CD4-positive, alpha-beta T cell (primary cell): ENCODE results near the gene PRKN. TPM values are rescaled to one million over a fixed set of nuclear protein-coding genes. Genes with fewer than 3 reads are reported as not detected.

Experiments
- ATAC-seq: fragments of 200-7000 bp; cut with Tn5 transposase; one replicate; pipeline ENCODE4 v1.10.0; 2022; ENCODE audit warnings: mild to moderate bottlenecking; ENCODE audit not compliant: poor library complexity
- CTCF ChIA-PET: fragments of 350-600 bp; sonication (Branson Sonifier 250); formaldehyde crosslinking; loops from one replicate; lab custom pipeline; 2021; ENCODE audit warnings: antibody characterized with exemption, inconsistent platforms; lab: Charles Lee
- POLR2A ChIA-PET: fragments of 350-600 bp; sonication (Branson Sonifier 250); formaldehyde crosslinking; loops from one replicate; lab custom pipeline; 2021; ENCODE audit warnings: antibody characterized with exemption, inconsistent platforms; lab: Charles Lee
- DNase-seq, 14 experiments: peaks; one replicate each; pipeline ENCODE4 v3.0.0-alpha.2; 2013 to 2020; ENCODE audit warnings: mixed read lengths in 2 of 14
- H3K27ac ChIP-seq, 2 donors: one replicate each; pipeline versions ENCODE4 v1.5.1 to v1.7.0; 2013; ENCODE audit warnings: low read length in 2 of 2, low read depth in 1 of 2, mild to moderate bottlenecking in 1 of 2
- H3K27me3 ChIP-seq, 2 experiments: 1 replicate in 1 of 2; 2 replicates in 1 of 2; pipeline versions ENCODE4 v1.6.1 to v1.7.0; 2013; ENCODE audit warnings: low read length in 2 of 2, control low read depth in 1 of 2, mild to moderate bottlenecking in 1 of 2, moderate library complexity in 1 of 2; ENCODE audit not compliant: insufficient read depth in 2 of 2, control insufficient read depth in 1 of 2
- H3K36me3 ChIP-seq: one replicate; pipeline ENCODE4 v1.6.1; 2013; ENCODE audit warnings: low read length, control low read depth; ENCODE audit not compliant: insufficient read depth
- H3K4me1 ChIP-seq: one replicate; pipeline ENCODE4 v1.6.1; 2013; ENCODE audit warnings: low read length, control low read depth; ENCODE audit not compliant: insufficient read depth
- H3K4me3 ChIP-seq: one replicate; pipeline ENCODE4 v1.5.1; 2013; ENCODE audit warnings: mild to moderate bottlenecking, low read length, moderate library complexity
- H3K9me3 ChIP-seq, 2 experiments: 1 replicate in 1 of 2; 2 replicates in 1 of 2; pipeline versions ENCODE4 v1.6.1 to v1.7.0; 2013; ENCODE audit warnings: low read length in 2 of 2, mild to moderate bottlenecking in 2 of 2, control low read depth in 1 of 2, moderate library complexity in 1 of 2; ENCODE audit not compliant: control insufficient read depth in 1 of 2, insufficient read depth in 1 of 2
- H3K27ac Mint-ChIP-seq: one replicate; pipeline ENCODE4 v1.8.0; 2020; ENCODE audit warnings: mixed read lengths
- H3K27me3 Mint-ChIP-seq: one replicate; pipeline ENCODE4 v1.8.0; 2021; ENCODE audit warnings: mixed read lengths
- H3K36me3 Mint-ChIP-seq: one replicate; pipeline ENCODE4 v1.8.0; 2021; ENCODE audit warnings: low read depth, mixed read lengths
- H3K4me1 Mint-ChIP-seq: one replicate; pipeline ENCODE4 v1.8.0; 2021; ENCODE audit warnings: low read depth, mixed read lengths
- H3K4me3 Mint-ChIP-seq: one replicate; pipeline ENCODE4 v1.8.0; 2020; ENCODE audit warnings: mild to moderate bottlenecking, mixed read lengths
- H3K9me3 Mint-ChIP-seq: one replicate; pipeline ENCODE4 v1.8.0; 2020; ENCODE audit warnings: mixed read lengths
- intact Hi-C, 2 experiments: fragments of 100-400 bp; cut with DNase I in 1 of 2; cut with micrococcal nuclease in 1 of 2; formaldehyde crosslinking; loops; one replicate each; pipeline versions ENCODE4 v1.15.1 to v1.9.0; 2023 to 2025; cut with DNase I, micrococcal nuclease
- total RNA-seq, 174 experiments: library from RNA in 2 of 174; stranded (reverse) in 2 of 174; gene quantifications; one replicate each; pipeline ENCODE4 v1.2.3 and lab custom pipeline; 2021 to 2026
- TF ChIP-seq, protein P1 (sequence below): fragments of 200-600 bp; IDR thresholded peaks from one replicate; pipeline ENCODE4 v1.8.0; 2022; ENCODE audit warnings: antibody characterized with exemption, mild to moderate bottlenecking

The PRKN gene
- total RNA-seq, 2 experiments from 2014 or later, result 5.2 to 5.4 TPM

DNA sequence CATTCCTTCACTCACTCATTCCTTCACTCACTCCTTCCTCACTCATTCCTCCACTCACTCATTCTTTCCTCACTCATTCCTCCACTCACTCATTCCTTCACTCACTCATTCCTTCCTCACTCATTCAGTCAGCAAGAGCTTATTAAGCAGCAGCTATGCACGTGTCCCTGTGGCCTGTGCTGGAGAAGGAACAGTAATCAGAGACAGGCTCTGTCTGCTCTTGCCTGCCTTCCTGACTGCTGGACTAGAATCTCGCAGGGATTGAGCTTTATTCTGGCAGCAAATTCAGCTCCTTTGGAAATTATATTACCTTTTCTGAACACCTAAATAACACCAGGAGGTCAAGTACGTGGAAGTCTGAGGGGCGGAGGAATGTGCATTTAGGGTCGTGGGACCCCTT, 1314.8 kb downstream of the PRKN start:
- Histone ChIP-seq H3K27me3 (peaks cover 0 to 3% of the 10 kb centered on the region in 2 experiments), H3K4me1 (no peaks in the 10 kb centered on the region), H3K4me3 (no peak overlapping the region), H3K36me3 (no peaks in the 10 kb centered on the region), H3K27ac (no peak overlapping the region), H3K9me3 (no peaks in the 10 kb centered on the region)
- POLR2A ChIA-PET, result no interaction called here
- Mint-ChIP-seq H3K4me3 (no peak overlapping the region), H3K4me1 (no peaks in the 10 kb centered on the region), H3K27me3 (peaks cover 19% of the 10 kb centered on the region), H3K9me3 (no peaks in the 10 kb centered on the region), H3K27ac (no peak overlapping the region), H3K36me3 (no peaks in the 10 kb centered on the region)
- intact Hi-C loops, result no loop called here
- TF ChIP-seq, protein P1, sequence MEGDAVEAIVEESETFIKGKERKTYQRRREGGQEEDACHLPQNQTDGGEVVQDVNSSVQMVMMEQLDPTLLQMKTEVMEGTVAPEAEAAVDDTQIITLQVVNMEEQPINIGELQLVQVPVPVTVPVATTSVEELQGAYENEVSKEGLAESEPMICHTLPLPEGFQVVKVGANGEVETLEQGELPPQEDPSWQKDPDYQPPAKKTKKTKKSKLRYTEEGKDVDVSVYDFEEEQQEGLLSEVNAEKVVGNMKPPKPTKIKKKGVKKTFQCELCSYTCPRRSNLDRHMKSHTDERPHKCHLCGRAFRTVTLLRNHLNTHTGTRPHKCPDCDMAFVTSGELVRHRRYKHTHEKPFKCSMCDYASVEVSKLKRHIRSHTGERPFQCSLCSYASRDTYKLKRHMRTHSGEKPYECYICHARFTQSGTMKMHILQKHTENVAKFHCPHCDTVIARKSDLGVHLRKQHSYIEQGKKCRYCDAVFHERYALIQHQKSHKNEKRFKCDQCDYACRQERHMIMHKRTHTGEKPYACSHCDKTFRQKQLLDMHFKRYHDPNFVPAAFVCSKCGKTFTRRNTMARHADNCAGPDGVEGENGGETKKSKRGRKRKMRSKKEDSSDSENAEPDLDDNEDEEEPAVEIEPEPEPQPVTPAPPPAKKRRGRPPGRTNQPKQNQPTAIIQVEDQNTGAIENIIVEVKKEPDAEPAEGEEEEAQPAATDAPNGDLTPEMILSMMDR, result no peak
- DNase-seq, result no peak
- no peak for ATAC-seq
- CTCF ChIA-PET, result no interaction called here

DNA sequence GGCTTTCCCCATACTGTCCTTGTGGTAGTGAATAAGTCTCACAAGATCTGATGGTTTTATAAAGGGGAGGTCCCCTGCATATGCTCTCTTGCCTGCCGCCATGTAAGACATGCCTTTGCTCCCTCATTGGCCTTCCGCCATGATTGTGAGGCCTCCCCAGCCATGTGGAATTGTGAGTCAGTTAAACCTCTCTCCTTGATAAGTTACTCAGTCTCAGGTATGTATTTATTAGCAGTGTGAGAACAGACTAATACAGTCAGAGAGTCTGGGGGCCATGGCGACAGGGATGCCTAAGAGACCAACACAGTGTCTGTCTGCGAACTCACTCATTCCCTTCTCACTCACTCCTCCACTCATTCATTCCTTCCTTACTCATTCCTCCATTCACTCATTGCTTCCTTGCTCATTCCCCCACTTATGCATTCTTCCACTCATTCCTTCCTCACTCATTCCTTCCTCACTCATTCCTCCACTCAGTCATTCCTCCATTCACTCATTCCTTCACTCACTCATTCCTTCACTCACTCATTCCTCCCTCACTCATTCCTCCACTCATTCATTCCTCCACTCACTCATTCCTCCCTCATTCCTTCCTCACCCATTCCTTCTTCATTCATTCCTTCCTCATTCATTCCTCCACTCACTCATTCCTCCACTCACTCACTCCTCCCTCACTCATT, 1316.2 kb downstream of the PRKN start:
- Mint-ChIP-seq H3K36me3 (no peaks in the 10 kb centered on the region), H3K9me3 (no peaks in the 10 kb centered on the region), H3K27ac (no peak overlapping the region), H3K4me1 (no peaks in the 10 kb centered on the region), H3K4me3 (no peak overlapping the region), H3K27me3 (peaks cover 9% of the 10 kb centered on the region)
- H3K27me3 ChIP-seq, result peaks cover 0 to 3% of the 10 kb centered on the region in 2 experiments
- H3K9me3 ChIP-seq, result no peaks in the 10 kb centered on the region
- no peaks in the 10 kb centered on the region for H3K36me3 ChIP-seq
- no peaks in the 10 kb centered on the region for H3K4me1 ChIP-seq
- no peak overlapping the region for H3K27ac ChIP-seq
- H3K4me3 ChIP-seq, result no peak overlapping the region
- TF ChIP-seq, protein P1, result no peak
- intact Hi-C loops, result no loop called here
- no peak for DNase-seq
- ATAC-seq, result no peak
- ChIA-PET CTCF (no interaction called here), POLR2A (no interaction called here)

DNA sequence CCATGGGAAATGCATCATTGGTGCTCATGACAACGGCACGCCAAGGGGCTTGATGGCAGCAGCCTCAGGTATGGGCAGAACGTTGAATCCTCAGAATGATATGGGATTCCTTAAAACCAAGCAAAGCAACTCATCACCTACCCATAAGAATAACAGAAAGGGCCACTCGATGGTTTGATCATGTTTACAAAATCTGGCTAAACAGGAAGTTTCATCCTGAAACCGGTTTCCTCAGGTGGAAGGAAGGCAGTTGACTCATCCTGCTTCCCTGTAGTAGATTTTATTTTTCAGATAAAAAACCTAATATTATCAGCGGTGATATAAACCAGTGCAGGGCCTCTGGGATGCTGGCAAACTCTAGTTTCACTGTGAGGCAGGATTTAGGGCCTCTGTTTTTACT, 1316.8 kb downstream of the PRKN start:
- DNase-seq (no peak), ATAC-seq (no peak)
- TF ChIP-seq, protein P1, result no peak
- Mint-ChIP-seq H3K27me3 (peaks cover 2% of the 10 kb centered on the region), H3K4me1 (no peaks in the 10 kb centered on the region), H3K9me3 (no peaks in the 10 kb centered on the region), H3K36me3 (no peaks in the 10 kb centered on the region), H3K4me3 (no peak overlapping the region), H3K27ac (no peak overlapping the region)
- Histone ChIP-seq H3K4me3 (no peak overlapping the region), H3K27me3 (peaks cover 0 to 2% of the 10 kb centered on the region in 2 experiments), H3K4me1 (no peaks in the 10 kb centered on the region), H3K27ac (no peak overlapping the region), H3K9me3 (no peaks in the 10 kb centered on the region), H3K36me3 (no peaks in the 10 kb centered on the region)
- POLR2A ChIA-PET, result no interaction called here
- CTCF ChIA-PET, result no interaction called here
- intact Hi-C loops, result no loop called here
